ENCODE data around the gene GLMN.
"Not testable (repeated sequence)": the region's sequence is repeated elsewhere in the genome, so short reads cannot be mapped to it uniquely, and the experiment has no call there.

The GLMN gene

DNA sequence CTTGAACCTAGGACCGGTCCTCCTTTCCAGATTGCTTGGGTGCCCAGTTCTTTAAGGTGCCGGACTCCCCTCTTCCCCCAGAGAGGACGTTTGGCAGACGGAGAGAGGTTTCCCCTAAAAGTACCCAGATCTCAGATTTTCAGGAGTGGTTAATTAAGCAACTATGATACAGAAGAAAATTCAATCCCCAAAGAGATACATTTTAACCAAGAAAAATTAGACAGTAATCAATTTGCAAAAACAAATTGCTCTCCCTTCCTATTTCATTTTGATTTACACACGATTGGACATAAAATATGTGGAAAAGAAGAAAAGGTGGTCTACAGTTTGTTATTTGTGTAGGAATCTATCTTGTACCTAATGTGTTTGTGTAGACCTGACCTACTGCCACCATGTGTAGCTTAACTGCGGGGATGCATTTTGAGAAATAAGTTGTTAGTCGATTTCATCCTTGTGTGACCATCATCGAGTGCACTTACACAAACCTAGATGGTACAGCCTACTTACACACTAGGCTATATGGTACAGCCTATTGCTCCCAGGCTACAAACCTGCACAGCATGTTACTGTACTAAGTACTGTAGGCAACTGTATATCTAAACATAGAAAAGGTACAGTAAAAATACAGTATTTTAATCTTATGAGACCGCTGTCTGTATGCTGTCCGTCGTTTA, 827 bp upstream of the GLMN start:
- Histone ChIP-seq H3K9me3 (ENCODE audit: control insufficient read depth in 2 of 2, low read length in 2 of 2) (no peaks in the 10 kb centered on the region), H3K27ac (ENCODE audit: low read depth in 2 of 2, low read length in 2 of 2) (peak overlapping the region in 1 of 2 donors; percentile 95), H3K36me3 (ENCODE audit: control insufficient read depth in 2 of 2, insufficient read depth in 2 of 2, low read length in 2 of 2) (peaks cover under 1 to 10% of the 10 kb centered on the region in 2 donors), H3K27me3 (ENCODE audit: control insufficient read depth in 2 of 2, insufficient read depth in 2 of 2, low read length in 2 of 2) (no peaks in the 10 kb centered on the region), H3K9ac (ENCODE audit: low read depth in 1 of 2, low read length in 2 of 2) (peak overlapping the region; percentile 94), H3K4me3 (ENCODE audit: low read length in 2 of 2) (peak overlapping the region; percentile 90 to 93), H3K4me1 (ENCODE audit: control insufficient read depth in 2 of 2, insufficient read depth in 2 of 2, low read length in 2 of 2) (peaks cover 5 to 8% of the 10 kb centered on the region in 2 donors)

DNA sequence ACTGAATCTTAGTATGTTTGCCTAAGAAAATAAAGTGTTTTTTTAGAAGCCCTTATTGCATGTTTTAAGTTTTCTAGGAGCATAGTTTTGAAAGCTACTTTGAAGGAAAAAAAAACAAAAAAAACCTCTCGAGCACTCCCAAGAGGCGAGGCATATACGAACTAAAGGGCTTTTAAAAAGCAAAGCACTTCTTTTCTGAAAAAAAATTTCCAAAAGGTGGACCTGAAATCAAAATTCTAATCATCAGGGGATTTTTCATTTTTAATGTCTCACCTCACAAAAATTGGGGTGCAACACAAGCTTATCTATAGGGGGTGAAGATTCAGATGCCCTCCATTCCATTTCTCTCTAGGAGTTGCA, 594 bp downstream of the GLMN start:
- no peaks in the 10 kb centered on the region for H3K9me3 ChIP-seq (ENCODE audit: control insufficient read depth in 2 of 2, low read length in 2 of 2)
- peaks cover 5 to 8% of the 10 kb centered on the region in 2 donors for H3K4me1 ChIP-seq (ENCODE audit: control insufficient read depth in 2 of 2, insufficient read depth in 2 of 2, low read length in 2 of 2)
- H3K27me3 ChIP-seq (ENCODE audit: control insufficient read depth in 2 of 2, insufficient read depth in 2 of 2, low read length in 2 of 2), result no peaks in the 10 kb centered on the region
- peak overlapping the region; percentile 94 for H3K9ac ChIP-seq (ENCODE audit: low read depth in 1 of 2, low read length in 2 of 2)
- peak overlapping the region; percentile 95 to 96 for H3K27ac ChIP-seq (ENCODE audit: low read depth in 2 of 2, low read length in 2 of 2)
- H3K4me3 ChIP-seq (ENCODE audit: low read length in 2 of 2), result peak overlapping the region; percentile 90 to 93
- H3K36me3 ChIP-seq (ENCODE audit: control insufficient read depth in 2 of 2, insufficient read depth in 2 of 2, low read length in 2 of 2), result peaks cover 0 to 4% of the 10 kb centered on the region in 2 donors

DNA sequence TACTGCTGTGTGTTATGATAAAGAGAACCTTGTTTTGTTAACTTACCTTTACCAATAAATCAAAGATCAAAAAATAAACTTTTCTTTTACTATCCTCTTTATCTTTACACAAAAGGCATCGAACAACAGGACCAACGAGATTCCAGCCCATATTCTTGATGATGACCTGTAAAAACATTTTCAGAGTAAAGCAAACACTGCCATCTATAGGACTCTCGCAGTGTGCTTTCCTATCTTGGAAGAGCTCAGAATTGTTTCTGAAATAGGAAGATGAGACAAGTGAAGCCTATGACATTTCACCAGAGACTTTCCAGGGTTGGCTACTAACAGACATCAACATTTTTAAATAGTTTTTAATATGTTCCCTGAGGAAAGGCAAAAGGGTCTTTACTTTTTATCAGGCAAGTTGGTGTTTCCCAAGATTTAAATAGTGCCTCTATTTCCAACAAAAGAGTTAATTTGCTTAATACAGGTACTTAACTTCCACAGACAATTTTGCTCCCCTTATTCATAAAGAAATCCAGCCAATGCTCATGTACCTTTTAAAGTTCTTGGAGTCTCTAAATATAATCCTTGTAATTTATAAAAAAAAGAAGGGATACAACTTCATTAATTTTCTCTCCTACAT, 7.3 kb downstream of the GLMN start:
- Histone ChIP-seq H3K4me3 (ENCODE audit: low read length in 2 of 2) (no peak overlapping the region), H3K27me3 (ENCODE audit: control insufficient read depth in 2 of 2, insufficient read depth in 2 of 2, low read length in 2 of 2) (no peaks in the 10 kb centered on the region), H3K9me3 (ENCODE audit: control insufficient read depth in 2 of 2, low read length in 2 of 2) (no peaks in the 10 kb centered on the region), H3K36me3 (ENCODE audit: control insufficient read depth in 2 of 2, insufficient read depth in 2 of 2, low read length in 2 of 2) (peaks cover 3 to 10% of the 10 kb centered on the region in 2 donors), H3K27ac (ENCODE audit: low read depth in 2 of 2, low read length in 2 of 2) (no peak overlapping the region), H3K9ac (ENCODE audit: low read depth in 1 of 2, low read length in 2 of 2) (no peak overlapping the region), H3K4me1 (ENCODE audit: control insufficient read depth in 2 of 2, insufficient read depth in 2 of 2, low read length in 2 of 2) (no peaks in the 10 kb centered on the region)

DNA sequence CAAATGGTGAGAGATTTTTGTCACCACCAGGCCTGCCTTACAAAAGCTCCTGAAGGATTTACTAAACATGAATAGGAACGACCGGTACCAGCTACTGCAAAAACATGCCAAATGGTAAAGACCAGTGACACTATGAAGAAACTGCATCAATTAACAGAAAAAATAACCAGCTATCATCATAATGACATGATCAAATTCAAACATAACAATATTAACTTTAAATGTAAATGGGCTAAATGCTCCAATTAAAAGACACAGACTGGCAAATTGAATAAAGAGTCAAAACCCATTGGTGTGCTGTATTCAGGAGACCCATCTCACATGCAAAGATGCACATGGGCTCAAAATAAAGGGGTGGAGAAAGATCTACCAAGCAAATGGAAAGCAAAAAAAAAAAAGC, 17.4 kb downstream of the GLMN start:
- not testable (repeated sequence) for H3K4me1 ChIP-seq (ENCODE audit: control insufficient read depth in 2 of 2, insufficient read depth in 2 of 2, low read length in 2 of 2); H3K4me3 ChIP-seq (ENCODE audit: low read length in 2 of 2); H3K27ac ChIP-seq (ENCODE audit: low read depth in 2 of 2, low read length in 2 of 2); H3K9ac ChIP-seq (ENCODE audit: low read depth in 1 of 2, low read length in 2 of 2); H3K9me3 ChIP-seq (ENCODE audit: control insufficient read depth in 2 of 2, low read length in 2 of 2); H3K36me3 ChIP-seq (ENCODE audit: control insufficient read depth in 2 of 2, insufficient read depth in 2 of 2, low read length in 2 of 2); H3K27me3 ChIP-seq (ENCODE audit: control insufficient read depth in 2 of 2, insufficient read depth in 2 of 2, low read length in 2 of 2)

DNA sequence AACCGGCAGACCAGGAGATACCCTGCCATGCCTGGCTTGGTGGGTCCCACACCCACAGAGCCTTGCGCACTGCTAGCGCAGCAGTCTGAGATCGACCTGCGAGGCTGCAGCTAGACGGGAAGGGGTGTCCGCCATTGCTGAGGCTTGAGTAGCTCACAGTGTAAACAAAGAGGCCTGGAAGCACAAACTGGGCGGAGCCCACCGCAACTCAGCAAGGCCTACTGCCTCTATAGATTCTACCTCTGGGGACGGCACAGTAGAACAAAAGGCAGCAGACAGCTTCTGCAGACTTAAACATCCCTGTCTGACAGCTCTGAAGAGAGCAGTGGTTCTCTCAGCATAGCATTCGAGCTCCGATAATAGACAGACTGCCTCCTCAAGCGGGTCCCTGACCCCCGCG, 19.0 kb downstream of the GLMN start:
- not testable (repeated sequence) for H3K9ac ChIP-seq (ENCODE audit: low read depth in 1 of 2, low read length in 2 of 2); H3K9me3 ChIP-seq (ENCODE audit: control insufficient read depth in 2 of 2, low read length in 2 of 2); H3K27me3 ChIP-seq (ENCODE audit: control insufficient read depth in 2 of 2, insufficient read depth in 2 of 2, low read length in 2 of 2); H3K27ac ChIP-seq (ENCODE audit: low read depth in 2 of 2, low read length in 2 of 2); H3K4me1 ChIP-seq (ENCODE audit: control insufficient read depth in 2 of 2, insufficient read depth in 2 of 2, low read length in 2 of 2); H3K36me3 ChIP-seq (ENCODE audit: control insufficient read depth in 2 of 2, insufficient read depth in 2 of 2, low read length in 2 of 2); H3K4me3 ChIP-seq (ENCODE audit: low read length in 2 of 2)

DNA sequence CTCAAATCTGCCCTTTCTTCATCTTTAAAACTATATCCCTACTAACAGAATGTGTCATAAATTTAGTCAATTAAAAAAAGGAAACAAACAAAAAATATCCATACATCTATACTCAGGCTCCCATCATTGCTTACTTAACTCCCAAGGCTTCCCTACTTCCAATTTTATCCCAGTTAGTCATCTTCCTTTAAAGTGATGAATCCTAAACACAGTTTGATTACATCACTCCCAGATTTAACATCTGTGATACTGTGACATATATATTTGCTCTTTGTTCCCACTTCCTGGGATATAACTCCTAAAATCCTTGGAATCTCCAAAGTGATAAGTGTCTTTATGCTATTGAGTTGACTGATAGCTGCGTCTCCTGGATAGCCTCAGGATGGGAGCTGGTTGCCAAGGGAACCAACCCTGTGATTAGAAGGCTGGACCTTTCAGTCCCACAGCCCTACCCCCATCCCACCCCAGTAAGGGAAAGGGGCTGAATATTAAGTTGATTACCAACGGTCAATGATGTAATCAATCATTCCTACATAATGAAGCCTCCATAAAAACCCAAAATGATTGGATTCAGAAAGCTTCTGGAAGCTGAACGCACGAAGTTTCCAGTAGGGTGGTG, 21.6 kb downstream of the GLMN start:
- Histone ChIP-seq H3K27me3 (ENCODE audit: control insufficient read depth in 2 of 2, insufficient read depth in 2 of 2, low read length in 2 of 2) (no peaks in the 10 kb centered on the region), H3K36me3 (ENCODE audit: control insufficient read depth in 2 of 2, insufficient read depth in 2 of 2, low read length in 2 of 2) (peaks cover 2 to 12% of the 10 kb centered on the region in 2 donors), H3K9me3 (ENCODE audit: control insufficient read depth in 2 of 2, low read length in 2 of 2) (no peaks in the 10 kb centered on the region)

DNA sequence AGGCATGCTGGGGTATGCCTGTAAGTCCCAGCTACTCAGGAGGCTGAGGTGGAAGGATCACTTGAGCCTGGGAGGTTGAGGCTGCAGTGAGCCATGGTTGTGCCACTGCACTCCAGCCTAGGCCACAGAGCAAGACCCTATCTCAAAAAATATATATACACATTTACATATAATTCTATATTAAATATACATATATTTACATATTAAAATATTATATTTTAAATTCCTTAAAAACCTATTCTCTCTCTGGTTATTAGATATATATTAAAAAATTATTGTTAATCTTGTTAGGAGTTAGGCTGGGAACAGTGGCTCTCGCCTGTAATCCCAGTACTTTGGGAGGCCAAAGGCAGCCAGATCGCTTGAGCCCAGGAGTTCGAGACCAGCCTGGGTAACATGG, 22.7 kb downstream of the GLMN start:
- H3K27me3 ChIP-seq (ENCODE audit: control insufficient read depth in 2 of 2, insufficient read depth in 2 of 2, low read length in 2 of 2), result no peaks in the 10 kb centered on the region
- H3K27ac ChIP-seq (ENCODE audit: low read depth in 2 of 2, low read length in 2 of 2), result no peak overlapping the region
- H3K4me3 ChIP-seq (ENCODE audit: low read length in 2 of 2), result no peak overlapping the region
- H3K9ac ChIP-seq (ENCODE audit: low read depth in 1 of 2, low read length in 2 of 2), result no peak overlapping the region
- H3K4me1 ChIP-seq (ENCODE audit: control insufficient read depth in 2 of 2, insufficient read depth in 2 of 2, low read length in 2 of 2), result no peaks in the 10 kb centered on the region
- no peaks in the 10 kb centered on the region for H3K9me3 ChIP-seq (ENCODE audit: control insufficient read depth in 2 of 2, low read length in 2 of 2)
- H3K36me3 ChIP-seq (ENCODE audit: control insufficient read depth in 2 of 2, insufficient read depth in 2 of 2, low read length in 2 of 2), result peaks cover 2 to 14% of the 10 kb centered on the region in 2 donors

More for the DNA sequence above, 21.6 kb downstream of the GLMN start:
- H3K4me3 ChIP-seq (ENCODE audit: low read length in 2 of 2), result no peak overlapping the region
- H3K9ac ChIP-seq (ENCODE audit: low read depth in 1 of 2, low read length in 2 of 2), result no peak overlapping the region
- H3K4me1 ChIP-seq (ENCODE audit: control insufficient read depth in 2 of 2, insufficient read depth in 2 of 2, low read length in 2 of 2), result no peaks in the 10 kb centered on the region
- H3K27ac ChIP-seq (ENCODE audit: low read depth in 2 of 2, low read length in 2 of 2), result no peak overlapping the region

DNA sequence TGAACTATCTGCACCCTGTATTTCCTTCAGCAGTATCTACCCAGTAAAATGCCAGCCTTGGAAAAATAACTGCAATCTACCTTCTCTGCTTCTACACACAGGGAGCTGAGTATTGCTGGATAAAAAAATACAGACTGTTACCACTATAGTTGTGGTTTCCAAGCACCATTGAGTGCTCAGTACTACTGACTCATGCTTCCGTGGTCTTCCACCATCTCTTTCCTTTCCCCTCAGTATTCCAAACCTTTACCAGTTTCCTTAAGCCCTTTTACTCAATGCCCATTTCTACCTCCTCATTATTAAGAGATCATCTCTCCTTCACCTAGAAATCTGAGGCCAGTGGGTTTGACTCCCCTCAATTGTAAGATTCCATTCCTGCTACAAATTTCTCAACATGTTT, 23.8 kb downstream of the GLMN start:
- Histone ChIP-seq H3K4me1 (ENCODE audit: control insufficient read depth in 2 of 2, insufficient read depth in 2 of 2, low read length in 2 of 2) (no peaks in the 10 kb centered on the region), H3K36me3 (ENCODE audit: control insufficient read depth in 2 of 2, insufficient read depth in 2 of 2, low read length in 2 of 2) (peaks cover 5 to 17% of the 10 kb centered on the region in 2 donors), H3K4me3 (ENCODE audit: low read length in 2 of 2) (no peak overlapping the region), H3K27ac (ENCODE audit: low read depth in 2 of 2, low read length in 2 of 2) (no peak overlapping the region), H3K9me3 (ENCODE audit: control insufficient read depth in 2 of 2, low read length in 2 of 2) (no peaks in the 10 kb centered on the region), H3K9ac (ENCODE audit: low read depth in 1 of 2, low read length in 2 of 2) (no peak overlapping the region), H3K27me3 (ENCODE audit: control insufficient read depth in 2 of 2, insufficient read depth in 2 of 2, low read length in 2 of 2) (no peaks in the 10 kb centered on the region)

DNA sequence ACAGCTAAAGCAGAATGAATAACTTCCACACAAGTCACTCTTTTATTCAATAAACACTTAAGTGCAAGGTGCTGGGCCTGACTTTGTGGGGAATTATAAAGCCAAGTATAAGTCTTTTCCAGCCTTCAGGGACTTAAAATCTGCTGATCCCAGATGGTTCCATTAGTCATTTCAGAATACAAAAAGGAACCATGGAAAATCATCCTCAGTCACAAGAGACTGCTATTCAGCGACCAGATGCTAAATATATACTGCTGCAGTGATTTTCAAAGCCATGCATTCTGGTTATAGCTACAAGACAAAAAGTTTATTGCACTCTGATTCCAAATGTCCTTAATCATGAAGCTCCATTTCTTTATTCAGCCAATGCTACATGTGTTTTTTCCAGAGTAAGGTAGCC, 25.7 kb downstream of the GLMN start:
- H3K27me3 ChIP-seq (ENCODE audit: control insufficient read depth in 2 of 2, insufficient read depth in 2 of 2, low read length in 2 of 2), result no peaks in the 10 kb centered on the region
- H3K9me3 ChIP-seq (ENCODE audit: control insufficient read depth in 2 of 2, low read length in 2 of 2), result no peaks in the 10 kb centered on the region
- no peak overlapping the region for H3K9ac ChIP-seq (ENCODE audit: low read depth in 1 of 2, low read length in 2 of 2)
- no peaks in the 10 kb centered on the region for H3K4me1 ChIP-seq (ENCODE audit: control insufficient read depth in 2 of 2, insufficient read depth in 2 of 2, low read length in 2 of 2)
- H3K27ac ChIP-seq (ENCODE audit: low read depth in 2 of 2, low read length in 2 of 2), result no peak overlapping the region
- H3K36me3 ChIP-seq (ENCODE audit: control insufficient read depth in 2 of 2, insufficient read depth in 2 of 2, low read length in 2 of 2), result peaks cover 2 to 17% of the 10 kb centered on the region in 2 donors
- H3K4me3 ChIP-seq (ENCODE audit: low read length in 2 of 2), result no peak overlapping the region

DNA sequence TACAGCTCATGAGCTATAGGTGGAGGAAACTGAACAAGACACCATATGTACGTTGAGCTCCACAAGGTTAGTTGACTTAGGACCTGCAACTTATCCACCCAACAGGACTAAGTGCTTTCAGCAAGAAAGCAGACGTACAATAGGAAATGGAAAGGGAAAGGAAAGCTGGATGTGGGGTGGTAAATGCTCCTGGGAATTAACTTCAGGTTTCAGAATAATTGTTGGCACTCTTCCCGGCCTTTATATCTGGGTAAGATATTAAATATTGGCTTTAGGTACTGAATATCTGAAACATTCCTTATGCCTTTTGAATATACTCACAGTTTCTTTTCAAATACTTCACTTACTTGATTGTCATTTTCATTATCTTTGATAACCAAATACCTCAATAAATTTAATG, 36.3 kb downstream of the GLMN start:
- H3K9ac ChIP-seq (ENCODE audit: low read depth in 1 of 2, low read length in 2 of 2), result no peak overlapping the region

More for the DNA sequence above, 36.3 kb downstream of the GLMN start:
- Histone ChIP-seq H3K27ac (ENCODE audit: low read depth in 2 of 2, low read length in 2 of 2) (no peak overlapping the region), H3K36me3 (ENCODE audit: control insufficient read depth in 2 of 2, insufficient read depth in 2 of 2, low read length in 2 of 2) (peaks cover 6 to 19% of the 10 kb centered on the region in 2 donors), H3K4me3 (ENCODE audit: low read length in 2 of 2) (no peak overlapping the region), H3K27me3 (ENCODE audit: control insufficient read depth in 2 of 2, insufficient read depth in 2 of 2, low read length in 2 of 2) (no peaks in the 10 kb centered on the region), H3K4me1 (ENCODE audit: control insufficient read depth in 2 of 2, insufficient read depth in 2 of 2, low read length in 2 of 2) (no peaks in the 10 kb centered on the region), H3K9me3 (ENCODE audit: control insufficient read depth in 2 of 2, low read length in 2 of 2) (no peaks in the 10 kb centered on the region)

Measured in mucosa of rectum (tissue), 2 donors.